ENCODE data around the gene PACC1. TPM values are rescaled to one million over a fixed set of nuclear protein-coding genes. Genes with fewer than 3 reads are reported as not detected.

Gene PACC1
- total RNA-seq, 2 experiments from 2014 or later: 18.3 to 19.2 TPM

DNA sequence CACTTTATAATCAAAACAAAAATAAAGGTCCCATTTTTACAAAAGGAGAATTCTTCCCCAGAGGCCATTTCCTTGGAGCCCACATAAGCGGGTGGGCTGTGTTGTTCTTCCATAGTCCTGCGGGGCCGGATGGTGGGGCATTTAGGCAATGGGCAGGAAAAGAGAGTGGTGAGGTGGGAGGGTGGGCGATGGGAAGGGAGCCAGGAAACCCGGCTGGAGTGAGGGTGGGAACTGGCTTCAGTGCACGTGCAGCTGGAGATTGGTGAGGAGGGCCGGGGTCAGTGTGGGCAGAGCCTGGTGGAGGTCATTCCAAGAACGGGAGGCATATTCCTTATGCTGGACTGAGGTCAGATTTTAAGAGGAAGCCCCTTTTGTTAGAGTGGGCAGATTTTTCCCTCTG, 31.6 kb upstream of the PACC1 start:
- POLR2A ChIA-PET: no interaction called here
- CTCF ChIA-PET: interaction anchor here (1.4 kb wide), 1 partner anchor 10 kb away, joined by 4 read pairs; no protein-coding TSS in a partner anchor

DNA sequence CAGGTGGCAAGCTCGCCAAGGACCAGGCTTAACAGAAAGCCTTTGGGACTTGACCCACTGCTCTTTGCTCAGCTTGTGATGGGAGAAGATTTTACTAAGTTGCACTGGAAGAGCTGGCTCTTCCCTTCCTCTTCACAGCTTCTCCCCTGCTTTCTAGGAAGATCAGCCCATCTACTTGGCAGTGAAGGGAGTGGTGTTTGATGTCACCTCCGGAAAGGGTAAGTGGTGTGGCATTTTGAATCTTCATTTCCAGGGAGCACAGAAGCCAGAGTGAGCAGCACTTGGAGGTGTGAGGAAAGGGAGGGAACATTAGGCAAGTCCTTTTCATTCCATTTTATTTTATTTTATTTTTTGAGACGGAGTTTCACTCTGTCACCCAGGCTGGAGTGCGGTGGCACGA, 27.7 kb upstream of the PACC1 start:
- ChIA-PET CTCF (interaction anchor here (0.6 kb wide), 1 partner anchor 12 kb away, joined by 4 read pairs; no protein-coding TSS in a partner anchor), POLR2A (no interaction called here)

DNA sequence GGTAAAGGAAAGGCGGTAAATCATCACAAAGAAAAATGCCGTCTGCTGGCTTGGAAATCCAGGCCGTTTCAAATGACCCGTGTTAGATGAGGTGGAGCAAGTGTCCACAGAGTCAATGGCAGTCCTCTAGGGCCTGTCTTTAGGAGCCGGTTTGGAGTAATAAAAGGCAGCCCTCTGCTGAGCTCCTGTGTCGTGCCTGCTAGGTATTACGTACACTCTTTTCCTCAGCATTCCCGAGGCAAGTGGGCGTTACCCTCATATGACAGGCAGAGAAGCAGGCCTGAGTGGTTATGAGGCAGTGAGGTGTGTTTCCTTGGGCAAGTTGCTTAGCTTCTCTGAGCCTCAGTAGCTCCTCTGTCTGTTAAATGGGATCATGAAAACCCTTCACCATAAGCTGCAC, 25.7 kb upstream of the PACC1 start:
- ChIA-PET CTCF (interaction anchor here (0.7 to 1.6 kb wide), 3 partner anchors 15 to 72 kb away, joined by 3 to 9 read pairs (median 3); no protein-coding TSS in a partner anchor), POLR2A (no interaction called here)

DNA sequence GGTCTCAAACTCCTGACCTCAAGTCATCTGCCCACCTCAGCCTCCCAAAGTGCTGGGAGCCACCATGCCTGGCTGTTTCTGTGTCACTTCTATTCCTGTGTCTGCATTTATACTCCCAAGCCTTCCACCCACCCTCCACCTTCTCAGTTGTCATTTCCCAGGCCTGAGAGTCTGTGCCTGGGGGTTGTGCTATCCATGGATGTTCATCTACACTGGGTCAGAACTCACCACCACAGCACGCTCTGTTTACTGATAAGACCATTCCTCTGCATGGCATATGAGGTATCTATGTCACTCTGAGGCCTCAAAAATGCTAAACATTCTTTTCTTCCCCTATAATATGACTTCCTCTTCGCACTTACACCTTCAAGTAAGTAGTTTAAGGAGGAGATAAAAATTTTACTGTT, 24.1 kb upstream of the PACC1 start:
- ChIA-PET CTCF (no interaction called here), POLR2A (no interaction called here)

DNA sequence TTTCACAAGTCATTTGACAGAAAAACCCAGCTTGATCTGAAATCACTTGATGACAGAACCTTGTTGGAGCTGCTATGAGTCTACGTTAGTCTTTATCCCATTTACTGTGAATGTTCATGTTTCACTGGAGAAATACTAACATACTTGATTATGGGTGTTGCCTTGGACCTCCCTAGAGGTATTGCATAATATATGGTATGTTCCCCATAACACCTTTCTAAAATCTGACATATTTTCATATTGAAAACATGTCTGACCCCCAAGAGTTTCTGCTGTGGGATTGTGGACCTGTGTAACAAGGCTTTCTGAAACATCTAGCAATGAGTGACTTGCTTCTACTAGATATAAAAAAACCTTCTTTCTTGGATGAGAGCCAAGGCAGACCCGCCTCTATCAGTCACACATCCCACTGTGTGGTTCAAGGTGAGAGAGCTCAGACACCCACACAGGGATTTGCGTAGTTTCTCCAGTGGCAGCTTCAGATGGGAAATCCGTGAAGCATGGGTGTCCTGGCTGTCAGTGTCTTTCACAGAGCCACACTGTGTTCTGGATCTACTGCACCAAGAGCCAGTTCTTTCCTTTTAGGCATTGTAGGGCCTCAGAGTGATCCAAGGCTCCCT, 22.6 kb upstream of the PACC1 start:
- ChIA-PET POLR2A (no interaction called here), CTCF (no interaction called here)

DNA sequence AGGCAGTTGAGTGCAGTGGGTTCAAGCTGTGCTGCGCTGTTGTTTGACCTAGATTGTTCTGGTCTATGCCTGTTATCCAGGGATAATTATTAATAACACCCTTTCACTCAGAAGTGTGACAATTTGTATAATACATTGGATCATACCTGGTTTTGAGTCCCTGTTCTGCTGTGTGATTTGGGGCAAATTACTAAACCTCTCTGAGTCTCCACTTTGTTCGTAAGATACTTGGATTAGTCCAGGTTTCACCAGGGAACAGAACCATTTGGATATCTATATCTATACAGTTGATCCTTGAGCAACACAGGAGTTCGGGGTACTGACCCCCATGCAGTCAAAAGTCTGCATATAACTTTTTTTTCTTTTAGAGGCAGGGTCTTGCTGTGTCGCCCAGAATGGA, 20.3 kb upstream of the PACC1 start:
- ChIA-PET CTCF (no interaction called here), POLR2A (no interaction called here)

DNA sequence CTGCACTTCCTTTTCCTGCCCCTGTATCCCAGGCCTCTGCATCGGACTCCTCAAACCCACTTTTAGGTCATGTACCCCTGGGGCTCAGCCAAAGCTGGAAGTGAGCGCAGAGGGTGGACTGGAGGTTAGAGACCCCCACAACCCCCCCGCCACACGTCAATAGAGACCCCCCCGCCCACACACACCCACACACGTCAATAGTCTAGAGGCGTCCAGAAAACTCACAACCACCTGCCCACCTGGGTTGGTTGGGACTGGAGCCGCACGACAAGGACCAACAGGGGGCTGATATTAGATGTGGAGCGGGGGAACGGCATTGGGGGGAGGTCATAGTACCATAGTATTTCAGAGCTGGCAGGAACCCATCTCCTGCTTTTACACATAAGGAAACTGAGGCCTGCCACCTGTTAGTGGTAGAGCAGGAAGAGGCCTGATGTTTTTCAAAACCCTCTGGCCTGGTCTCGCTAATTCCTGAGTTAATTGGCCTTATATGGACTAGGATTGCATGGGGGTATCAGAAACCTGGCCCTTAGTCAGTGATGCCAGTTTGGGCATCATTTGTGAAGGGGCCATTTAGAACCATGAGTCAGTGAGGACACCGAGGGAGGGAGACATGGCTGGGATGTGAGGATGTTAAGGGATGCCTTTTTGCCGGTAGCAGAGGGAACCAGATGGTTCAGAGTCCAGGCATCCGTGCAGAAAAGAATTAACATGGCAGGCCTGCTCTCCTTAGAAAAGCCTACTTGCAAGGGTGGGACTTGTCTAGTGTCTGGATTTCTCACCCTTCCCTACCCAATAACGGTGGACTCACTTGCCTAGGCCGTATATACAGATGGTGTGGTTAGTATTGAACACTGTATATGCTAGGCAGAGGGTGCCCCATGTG, 19.1 kb upstream of the PACC1 start:
- CTCF ChIA-PET: interaction anchor here (1.7 kb wide), 1 partner anchor 21 kb away, joined by 5 read pairs; no protein-coding TSS in a partner anchor
- POLR2A ChIA-PET: interaction anchor here (0.7 to 1.1 kb wide), 3 partner anchors 19 to 175 kb away, joined by 3 read pairs; partner anchors contain the start of genes ATF3 and PACC1

DNA sequence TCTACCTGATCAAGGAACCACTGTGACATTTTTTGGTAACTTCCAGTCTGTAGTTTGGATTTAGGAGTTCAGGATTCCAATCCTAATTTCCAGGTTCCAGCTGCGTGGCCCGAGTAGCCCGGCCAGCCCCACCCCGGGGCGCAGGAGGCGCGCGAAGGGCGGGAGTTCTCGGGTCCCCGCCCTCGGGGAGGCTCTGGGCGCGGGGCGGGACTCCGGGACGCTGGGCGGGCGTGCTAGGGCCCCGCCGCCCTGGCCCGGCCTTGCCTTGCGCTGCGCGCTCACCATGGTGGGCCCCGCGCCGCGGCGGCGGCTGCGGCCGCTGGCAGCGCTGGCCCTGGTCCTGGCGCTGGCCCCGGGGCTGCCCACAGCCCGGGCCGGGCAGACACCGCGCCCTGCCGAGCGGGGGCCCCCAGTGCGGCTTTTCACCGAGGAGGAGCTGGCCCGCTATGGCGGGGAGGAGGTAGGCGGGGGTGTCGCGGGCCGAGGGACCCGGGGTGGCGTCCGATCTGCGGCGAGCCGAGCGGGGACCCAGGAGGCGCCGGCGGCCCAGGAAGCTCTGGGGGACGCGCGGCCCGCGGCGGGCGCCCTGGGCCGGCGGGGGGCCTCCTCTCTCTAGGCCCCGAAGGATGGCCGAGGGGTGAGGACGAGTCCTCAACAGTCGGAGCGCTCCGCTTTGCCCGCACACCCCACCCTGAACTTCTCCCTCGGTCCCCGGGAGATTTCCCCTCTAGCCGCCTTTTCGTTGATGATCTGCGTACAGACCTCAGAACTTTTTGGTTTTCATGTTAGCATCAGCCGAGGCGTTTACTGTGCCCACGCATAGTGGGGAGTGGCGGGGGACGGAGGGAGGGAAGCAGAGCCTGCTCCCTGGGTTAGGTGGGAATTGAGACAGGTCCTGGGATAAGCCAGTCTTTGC, 18.2 kb upstream of the PACC1 start, which contains the start of gene NENF:
NENF (plus strand) TSS at position 260 of the 916 bp plus-strand sequence; CDS start at position 284, 24 bp downstream.
- ChIA-PET POLR2A (interaction anchor here (0.7 to 1.1 kb wide), 3 partner anchors 18 to 175 kb away, joined by 3 read pairs; partner anchors contain the start of genes ATF3 and PACC1), CTCF (interaction anchor here (0.7 to 1.7 kb wide), 4 partner anchors 14 to 32 kb away, joined by 3 to 5 read pairs (median 4); no protein-coding TSS in a partner anchor)

DNA sequence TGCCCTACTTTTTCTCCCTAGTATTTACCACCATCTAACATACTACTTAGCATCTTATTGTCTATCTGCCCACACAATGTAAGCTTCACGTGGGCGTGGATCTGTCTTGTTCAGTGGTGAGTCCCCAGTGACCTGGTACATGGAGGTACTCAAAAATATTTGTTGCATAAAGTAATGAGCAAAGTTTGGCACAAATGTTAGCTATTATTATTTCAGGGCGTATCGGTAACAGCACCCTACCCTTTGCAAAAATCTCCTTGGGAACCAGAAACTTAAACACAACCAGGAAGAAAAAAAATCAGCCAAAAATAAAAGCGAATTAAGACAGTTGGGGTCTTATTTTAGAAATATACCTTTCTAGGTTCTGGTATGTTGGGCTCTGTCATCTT, 17.6 kb upstream of the PACC1 start:
- ChIA-PET CTCF (interaction anchor here (0.6 to 1.7 kb wide), 5 partner anchors 13 to 935 kb away, joined by 3 to 5 read pairs (median 3); no protein-coding TSS in a partner anchor), POLR2A (interaction anchor here (1.1 kb wide), 1 partner anchor 23 kb away, joined by 3 read pairs; no protein-coding TSS in a partner anchor)

DNA sequence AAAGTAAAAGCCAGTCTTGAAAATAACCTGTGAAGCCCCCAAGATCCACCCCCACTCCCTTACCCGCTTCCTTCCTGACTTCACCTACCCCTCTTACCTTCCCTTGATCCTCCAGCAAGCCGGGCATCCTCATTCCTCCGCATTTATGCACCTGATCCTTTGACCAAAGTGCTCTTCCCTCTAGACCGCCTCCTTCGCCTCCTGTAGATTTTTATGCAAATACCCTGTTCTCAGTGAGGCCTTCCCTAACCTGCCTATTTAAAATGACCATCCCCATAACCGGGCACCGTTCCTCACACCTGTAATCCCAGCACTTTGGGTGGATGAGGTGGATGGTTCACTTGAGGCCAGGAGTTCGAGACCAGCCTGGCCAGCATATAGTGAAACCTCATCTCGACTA, 17.0 kb upstream of the PACC1 start:
- POLR2A ChIA-PET: no interaction called here
- CTCF ChIA-PET: interaction anchor here (0.6 to 1.7 kb wide), 2 partner anchors 23 to 935 kb away, joined by 3 to 5 read pairs; no protein-coding TSS in a partner anchor

DNA sequence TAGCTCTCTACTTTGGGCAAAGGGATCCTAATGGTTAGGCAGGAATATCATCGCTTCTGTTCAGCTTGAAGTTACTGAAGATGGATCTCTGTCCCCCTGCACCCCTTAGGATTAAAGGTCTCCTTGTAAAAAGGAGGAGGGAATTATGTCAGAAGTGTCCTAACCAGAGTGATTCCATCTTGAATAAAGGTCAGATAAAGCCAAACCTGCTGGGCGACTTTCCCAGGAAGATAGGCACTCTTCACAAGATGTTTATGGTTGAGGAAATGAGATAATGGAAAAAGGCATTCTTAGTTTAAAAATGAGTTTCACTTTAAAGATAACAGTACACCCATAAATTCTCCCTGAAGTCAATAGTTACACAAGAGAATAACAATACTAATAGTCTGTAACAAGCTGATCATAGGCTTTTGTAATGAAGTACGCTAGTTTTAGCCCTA, 16.3 kb upstream of the PACC1 start:
- ChIA-PET POLR2A (no interaction called here), CTCF (interaction anchor here (1.8 kb wide), 1 partner anchor 25 kb away, joined by 6 read pairs; no protein-coding TSS in a partner anchor)

DNA sequence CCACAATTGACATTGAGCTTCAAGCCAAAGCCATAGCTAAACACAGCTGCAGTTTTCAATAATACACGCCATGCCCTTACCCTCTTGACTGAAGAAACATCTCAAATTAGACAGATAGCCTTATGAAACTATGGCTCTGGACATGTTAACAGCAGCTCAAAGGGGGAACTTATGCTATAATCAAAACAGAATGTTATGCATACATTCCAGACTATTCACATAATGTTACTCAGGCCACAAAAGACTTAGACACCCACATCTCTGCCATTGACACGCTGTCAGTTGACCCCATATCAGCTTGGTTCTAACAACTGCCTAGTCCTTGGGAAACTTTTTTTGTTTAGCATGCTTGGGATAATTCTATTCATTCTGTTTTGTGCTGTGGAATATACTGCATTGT, 15.7 kb upstream of the PACC1 start:
- POLR2A ChIA-PET: interaction anchor here (1.6 kb wide), 1 partner anchor 16 kb away, joined by 5 read pairs; the partner anchor contains the start of gene PACC1
- CTCF ChIA-PET: interaction anchor here (1.8 kb wide), 1 partner anchor 25 kb away, joined by 6 read pairs; no protein-coding TSS in a partner anchor

DNA sequence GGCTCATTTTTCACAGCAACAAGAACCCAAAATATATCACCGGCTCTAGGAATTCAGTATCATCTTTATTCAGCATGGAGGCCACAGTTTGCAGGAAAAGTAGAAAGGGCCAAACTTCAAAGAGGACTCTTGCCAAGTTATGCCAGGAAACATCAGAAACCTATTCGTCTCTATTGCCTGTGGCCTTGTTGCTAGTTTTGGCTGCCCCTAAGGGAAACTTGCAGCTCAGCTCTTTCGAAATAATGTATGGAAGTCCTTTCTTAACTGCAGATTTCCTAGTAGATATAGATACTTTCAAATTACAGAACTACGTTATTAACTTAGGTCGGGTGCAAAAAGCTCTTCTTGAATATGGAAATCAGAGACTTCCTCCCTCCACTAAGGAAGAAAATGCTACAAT, 13.8 kb upstream of the PACC1 start:
- POLR2A ChIA-PET: no interaction called here
- CTCF ChIA-PET: interaction anchor here (1.6 kb wide), 1 partner anchor 27 kb away, joined by 4 read pairs; no protein-coding TSS in a partner anchor

DNA sequence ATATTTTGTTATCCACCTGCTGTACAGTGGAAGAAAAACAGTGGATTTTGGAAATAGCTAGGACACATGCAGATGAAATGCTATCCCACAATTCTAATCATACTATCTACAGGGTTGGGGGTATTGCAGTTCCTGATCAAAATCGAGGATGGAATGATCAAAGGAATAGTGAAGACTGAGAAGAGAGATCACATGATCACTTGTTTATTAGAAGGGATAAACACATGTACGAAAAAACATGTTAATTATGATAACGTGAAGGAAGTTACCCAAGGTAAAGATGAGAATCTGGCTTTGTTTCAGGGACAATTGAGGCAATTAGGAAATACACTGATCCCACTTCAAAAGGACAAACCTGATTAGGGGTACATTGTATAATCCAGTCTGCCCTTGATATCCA, 9.2 kb upstream of the PACC1 start:
- ChIA-PET POLR2A (no interaction called here), CTCF (interaction anchor here (1.2 kb wide), 1 partner anchor 34 kb away, joined by 3 read pairs; no protein-coding TSS in a partner anchor)

DNA sequence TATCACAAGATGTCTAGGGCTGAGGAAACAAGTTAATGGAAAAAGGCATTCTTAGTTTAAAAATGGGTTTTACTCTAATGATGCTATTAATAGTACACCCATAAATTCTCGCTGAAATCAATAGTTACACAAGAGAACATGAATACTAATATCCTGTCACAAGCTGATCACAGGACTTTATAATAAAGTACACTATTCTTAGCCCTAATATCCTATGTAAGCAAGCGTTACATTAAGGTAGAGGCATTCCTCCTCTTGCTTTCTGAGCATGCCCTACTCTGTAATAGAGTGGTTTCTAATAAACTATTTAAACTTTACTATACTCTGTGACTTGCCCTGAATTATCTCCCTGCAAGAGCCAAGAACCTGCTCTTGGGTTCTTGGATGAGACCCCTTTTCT, 6.5 kb upstream of the PACC1 start:
- ChIA-PET CTCF (no interaction called here), POLR2A (no interaction called here)

DNA sequence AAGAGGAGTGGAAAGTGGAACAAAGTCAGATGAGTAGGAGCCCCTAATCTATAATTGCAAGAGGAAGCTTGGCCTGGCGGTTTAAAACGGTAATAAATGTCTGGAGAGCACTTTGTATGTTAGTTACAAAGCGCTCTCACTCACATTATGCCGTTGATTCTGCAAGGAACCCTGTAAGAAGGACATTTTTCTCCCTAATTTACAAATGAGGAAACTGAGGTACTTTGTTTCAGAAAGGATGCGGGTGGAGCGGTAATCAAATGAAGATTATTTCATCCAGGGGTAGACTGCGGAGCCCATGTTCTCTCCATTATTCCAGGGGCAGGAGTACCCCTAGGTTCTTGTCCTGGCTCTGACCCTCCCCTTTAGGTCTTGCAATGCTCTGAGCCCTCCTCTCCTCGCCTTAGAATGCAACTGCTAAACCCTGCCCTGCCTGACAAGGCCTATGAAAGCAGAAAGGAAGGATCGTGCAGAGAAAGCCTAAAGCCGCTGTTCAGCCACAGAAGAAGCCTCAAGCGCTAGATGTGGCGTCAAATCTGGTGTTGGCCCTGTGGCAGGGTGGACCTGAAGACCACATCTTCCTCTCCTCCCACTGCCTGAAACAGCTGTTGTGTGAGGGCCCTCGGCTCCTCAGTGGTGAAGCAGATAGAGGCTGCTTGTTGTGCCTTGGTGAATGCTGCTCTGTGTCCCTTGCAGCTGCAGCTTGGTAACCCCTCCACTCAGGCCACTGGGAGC, 588 bp upstream of the PACC1 start:
- CTCF ChIA-PET: interaction anchor here (0.6 kb wide), 1 partner anchor 46 kb away, joined by 3 read pairs; no protein-coding TSS in a partner anchor
- POLR2A ChIA-PET: interaction anchor here (1.1 to 2.0 kb wide), 2 partner anchors 15 to 18 kb away, joined by 3 to 5 read pairs; no protein-coding TSS in a partner anchor

DNA sequence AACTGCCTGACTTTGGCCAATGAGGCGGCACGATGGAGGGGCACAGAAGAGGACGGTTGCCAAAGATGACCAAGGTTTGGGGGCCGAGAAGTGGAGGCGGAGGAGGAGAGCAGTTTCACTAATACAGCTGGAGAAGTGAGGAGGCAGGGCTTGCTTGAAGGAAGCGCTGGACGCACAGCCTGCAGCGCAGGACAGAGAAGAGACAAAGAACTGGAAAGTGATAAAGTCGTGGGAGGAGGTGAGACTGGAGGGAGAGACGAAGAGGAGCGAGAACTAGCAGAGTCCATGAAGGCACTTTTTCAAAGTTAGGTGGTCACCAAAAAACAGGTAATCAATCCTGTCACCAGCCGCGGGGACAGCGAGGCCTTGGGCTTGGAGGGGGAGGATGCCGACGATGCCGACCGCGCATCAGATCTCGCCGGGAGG, 771 bp downstream of the PACC1 start:
- ChIA-PET CTCF (no interaction called here), POLR2A (interaction anchor here (2.0 kb wide), 1 partner anchor 16 kb away, joined by 5 read pairs; no protein-coding TSS in a partner anchor)

DNA sequence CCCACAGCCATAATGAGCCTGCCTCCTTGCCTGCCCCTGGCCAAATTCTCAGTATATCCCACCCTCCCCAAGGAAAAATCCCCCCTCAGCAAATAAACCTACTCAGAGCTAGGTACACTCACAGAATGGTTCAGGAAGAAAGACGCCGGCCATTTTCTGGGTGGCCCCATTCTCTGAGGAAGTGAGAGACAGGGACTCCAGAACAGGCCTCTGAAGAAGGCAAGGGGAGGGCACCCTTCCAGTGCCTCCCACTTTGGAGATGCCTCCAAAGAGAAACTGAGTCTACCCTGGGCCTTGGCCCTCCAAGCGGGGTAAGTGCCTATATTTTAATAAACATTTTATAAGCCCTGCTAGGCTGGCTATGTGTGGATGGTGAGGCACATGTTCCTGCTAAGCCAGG, 2.3 kb downstream of the PACC1 start:
- ChIA-PET POLR2A (no interaction called here), CTCF (no interaction called here)

All from activated CD8-positive, alpha-beta memory T cell treated with anti-CD3 and anti-CD28 coated beads for 36 hours (primary cell).